Measurements from ENCODE around the gene F13B.

GRCh38 chr1:197063212-197063611 lies 3.8 kb downstream of the F13B start:
- TF ChIP-seq CTCF (IDR thresholded peaks at IDR 0.05), result no peak
- TF ChIP-seq POLR2A (IDR thresholded peaks at IDR 0.05), result no peak
